K562 (cell line): Measurements from ENCODE around the gene MAST3. TPM values are rescaled to one million over a fixed set of nuclear protein-coding genes. Genes with fewer than 3 reads are reported as not detected.

Experiments used
- ATAC-seq: fragments of 200-7000 bp; cut with Tn5 transposase; 3 replicates; pipeline ENCODE4 v1.9.1; 2020; ENCODE audit warnings: moderate library complexity
- BruUV-seq: library from RNA; stranded (reverse); fragments of 400-500 nt; replicated peaks from 2 replicates; lab custom pipeline; 2021; lab: Mats Ljungman, UMichigan
- CTCF ChIA-PET: fragments of 300-600 bp; formaldehyde crosslinking; extraction: SDS; loops from one replicate; lab custom pipeline; 2021; ENCODE audit warnings: low intra/inter-chr PET ratio; lab: Yijun Ruan, JAX
- POLR2A ChIA-PET: fragments of 300-600, 350-650 bp; sonication (Branson Sonifier 250); formaldehyde crosslinking; extraction: SDS; loops from one replicate; lab custom pipeline; 2021; ENCODE audit warnings: antibody characterized with exemption, inconsistent platforms; lab: Yijun Ruan, JAX
- DNase-seq, 4 experiments: peaks; one replicate each; pipeline versions ENCODE4 v3.0.0 to v3.0.0-alpha.2; 2011 to 2018; ENCODE audit warnings: low spot score in 3 of 4, mixed read lengths in 3 of 4; ENCODE audit errors: extremely low read depth in 1 of 4
- FAIRE-seq: peaks from 2 replicates; lab custom pipeline; 2011; peaks lifted over from hg19 to GRCh38; lab: Jason Lieb, UNC
- H2AFZ ChIP-seq: 2 replicates; pipeline ENCODE4 v1.6.0; 2011; ENCODE audit warnings: low read depth, low read length, control low read depth, inconsistent platforms
- H3K27ac ChIP-seq: fragments of 200-600 bp; 3 replicates; pipeline ENCODE4 v1.8.0; 2011; ENCODE audit warnings: low read depth, mild to moderate bottlenecking, control low read depth, inconsistent platforms, low read length, moderate library complexity, mixed read lengths; ENCODE audit errors: extremely low read depth
- H3K27me3 ChIP-seq, 2 experiments: fragments of 300-600 bp in 1 of 2; 2 replicates in 1 of 2; 3 replicates in 1 of 2; pipeline versions ENCODE4 v1.6.0 to v1.8.0; 2011; ENCODE audit warnings: inconsistent platforms in 2 of 2, low read length in 2 of 2, mild to moderate bottlenecking in 1 of 2, mixed read lengths in 1 of 2, moderate library complexity in 1 of 2; ENCODE audit not compliant: control insufficient read depth in 2 of 2, insufficient read depth in 2 of 2
- H3K36me3 ChIP-seq: fragments of 300-600 bp; 3 replicates; pipeline ENCODE4 v1.8.0; 2011; ENCODE audit warnings: mild to moderate bottlenecking, low read length, inconsistent platforms; ENCODE audit not compliant: control insufficient read depth, insufficient read depth
- H3K4me1 ChIP-seq, 2 experiments: fragments of 200-600 bp in 1 of 2; replicated peaks in 1 of 2; 2 replicates in 1 of 2; 3 replicates in 1 of 2; pipeline versions ENCODE4 v1.5.1 to v1.8.0; 2011; ENCODE audit warnings: inconsistent platforms in 2 of 2, low read length in 2 of 2, mild to moderate bottlenecking in 1 of 2, mixed read lengths in 1 of 2, moderate library complexity in 1 of 2; ENCODE audit not compliant: control insufficient read depth in 2 of 2, insufficient read depth in 2 of 2
- H3K4me2 ChIP-seq: 2 replicates; pipeline ENCODE4 v1.6.1; 2011; ENCODE audit warnings: low read length, control low read depth, inconsistent platforms, mixed read lengths; ENCODE audit not compliant: insufficient read depth
- H3K4me3 ChIP-seq: fragments of 200-600 bp; sonication (generic), shearing (Covaris generic); 2 replicates; pipeline ENCODE4 v1.5.1; 2016; ENCODE audit warnings: control low read depth, inconsistent platforms
- H3K79me2 ChIP-seq: fragments of 200-600 bp; 3 replicates; pipeline ENCODE4 v1.8.0; 2011; ENCODE audit warnings: low read length, inconsistent platforms; ENCODE audit not compliant: control insufficient read depth, insufficient read depth
- H3K9ac ChIP-seq, 2 experiments: 2 replicates each; pipeline versions ENCODE4 v1.6.0 to v1.6.1; 2011; ENCODE audit warnings: low read depth in 2 of 2, low read length in 2 of 2, control low read depth in 1 of 2, inconsistent platforms in 1 of 2, mild to moderate bottlenecking in 1 of 2, mixed read lengths in 1 of 2; ENCODE audit not compliant: insufficient read depth in 1 of 2
- H3K9me1 ChIP-seq: one replicate; pipeline ENCODE4 v1.6.0; 2011; ENCODE audit warnings: inconsistent platforms, mild to moderate bottlenecking, low read length, moderate library complexity; ENCODE audit not compliant: control insufficient read depth, insufficient read depth
- H3K9me3 ChIP-seq: replicated peaks from 2 replicates; pipeline ENCODE4 v1.5.1; 2011; ENCODE audit warnings: low read depth, low read length, inconsistent platforms; ENCODE audit not compliant: control insufficient read depth, insufficient read depth
- H4K20me1 ChIP-seq: replicated peaks from 2 replicates; pipeline ENCODE4 v1.6.1; 2011; ENCODE audit warnings: low read length, inconsistent platforms, mixed read lengths; ENCODE audit not compliant: control insufficient read depth, insufficient read depth
- JUN ChIP-seq, 2 experiments: sonication (generic) in 1 of 2; formaldehyde crosslinking in 1 of 2; IDR thresholded peaks; 2 replicates each; pipeline versions ENCODE4 v1.6.1 to v1.8.0; 2012 to 2022; ENCODE audit warnings: borderline replicate concordance in 2 of 2, mild to moderate bottlenecking in 2 of 2, improper control_type of control experiment in 1 of 2, low read depth in 1 of 2, low read length in 1 of 2, missing genetic modification reagents in 1 of 2
- KDM2B ChIP-seq: fragments of 250-450 bp; sonication (Bioruptor Pico); IDR thresholded peaks from 2 replicates; pipeline ENCODE4 v1.8.0; 2021; ENCODE audit warnings: mild to moderate bottlenecking, moderate library complexity
- NFE2 ChIP-seq: IDR thresholded peaks from 2 replicates; pipeline ENCODE4 v1.6.1; 2014; ENCODE audit warnings: antibody characterized with exemption, low read depth
- PTRF ChIP-seq: fragments of 450-650 bp; IDR thresholded peaks from 2 replicates; pipeline ENCODE4 v1.6.1; 2016; ENCODE audit warnings: mild to moderate bottlenecking, missing genetic modification characterization, missing compliant biosample characterization
- TGIF2 ChIP-seq: sonication (generic); formaldehyde crosslinking; IDR thresholded peaks from 2 replicates; pipeline ENCODE4 v1.8.1; 2022; ENCODE audit warnings: mild to moderate bottlenecking, missing genetic modification reagents, moderate library complexity
- XRCC4 ChIP-seq: IDR thresholded peaks from one replicate; pipeline ENCODE4 v1.6.1; 2011; ENCODE audit not compliant: insufficient read depth, insufficient read length; ENCODE audit errors: extremely low read depth
- ZKSCAN1 ChIP-seq: fragments of 150-350 bp; IDR thresholded peaks from 2 replicates; pipeline ENCODE4 v1.6.1; 2016; ENCODE audit warnings: low read depth, low read length
- WGBS: fragments of 100-300 bp; shearing (Covaris generic); methylation state at CpG from one replicate; pipeline ENCODE4 v1.1.6; 2016; ENCODE audit warnings: low coverage, mixed read lengths; ENCODE audit not compliant: insufficient coverage; ENCODE audit errors: missing lambda C conversion rate; 5-methylcytosine and 5-hydroxymethylcytosine counted together
- in situ Hi-C: fragments of 300-500 bp; cut with MboI; formaldehyde crosslinking; loops from 4 replicates; pipeline ENCODE4 v1.15.0; 2018; ENCODE audit warnings: inconsistent platforms, mixed read lengths
- intact Hi-C: fragments of 100-400 bp; cut with micrococcal nuclease; formaldehyde crosslinking; loops from 2 replicates; pipeline ENCODE4 v1.14.2; 2022
- polyA plus RNA-seq, 8 experiments: library from polyadenylated mRNA; depleted of rRNA in 4 of 8; stranded (reverse) in 5 of 8; unstranded in 3 of 8; fragments of >200 nt; fragmentation: Nextera tagmentation in 2 of 8; fragmentation: Illumina TruSeq in 1 of 8; extraction: Ambion mirVana in 2 of 8; extraction: Trizol in 1 of 8; gene quantifications; 2 replicates each; pipeline versions ENCODE4 v1.2.1 to v1.2.3, GENCODE V29; 2011 to 2014; ENCODE audit warnings: inconsistent platforms in 1 of 8, missing spikeins in 1 of 8
- total RNA-seq, 7 experiments: library from RNA; depleted of rRNA in 6 of 7; stranded (reverse); fragments of >200 nt in 6 of 7; fragmentation: Illumina TruSeq in 2 of 7; extraction: Trizol in 2 of 7; gene quantifications; 2 replicates each; pipeline versions ENCODE4 v1.2.1 to v1.2.3, GENCODE V29; 2011 to 2021; ENCODE audit warnings: low replicate concordance in 1 of 7
- TF ChIP-seq, protein P1 (sequence below): sonication (generic); formaldehyde crosslinking; IDR thresholded peaks from 2 replicates; pipeline ENCODE4 v1.8.1; 2023; ENCODE audit warnings: mild to moderate bottlenecking, missing genetic modification reagents
- TF ChIP-seq, protein P2 (sequence below): fragments of 250-450 bp; sonication (Bioruptor Pico); IDR thresholded peaks from 2 replicates; pipeline ENCODE4 v1.8.0; 2021; ENCODE audit warnings: mild to moderate bottlenecking, moderate library complexity

MAST3 gene
- total and polyA plus RNA-seq, 9 of the 15 experiments (the other 6 are each of a cell fraction or from before 2014, with no cell fraction given): 0.94 to 9.9 (median 2.4) TPM

DNA sequence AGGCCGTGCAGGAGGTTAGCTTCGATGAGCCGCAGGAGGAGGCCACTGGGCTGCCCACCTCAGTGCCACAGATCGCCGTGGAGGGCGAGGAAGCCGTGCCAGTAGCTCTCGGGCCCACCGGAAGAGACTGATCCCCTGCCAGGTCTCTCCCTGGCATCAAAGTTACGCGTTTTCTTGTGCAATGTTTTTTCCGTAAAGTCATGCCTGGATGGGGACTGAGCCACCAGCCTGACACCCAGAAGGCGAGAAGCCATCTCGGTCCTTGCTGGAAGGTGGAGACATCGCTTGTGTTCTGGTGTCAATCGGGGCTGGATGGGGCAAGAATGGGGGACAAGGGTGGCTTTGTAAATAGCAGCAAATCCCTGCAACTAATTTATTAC, 52.0 kb downstream of the MAST3 start:
- H3K4me1 ChIP-seq: peaks cover 15 to 45% of the 10 kb centered on the region in 2 experiments; a peak in 4 of 5 replicates
- peaks cover 31% of the 10 kb centered on the region; the same call in 2 of the 3 replicates for H3K36me3 ChIP-seq
- ATAC-seq: no peak
- H3K9me3 ChIP-seq: no peaks in the 10 kb centered on the region
- FAIRE-seq: no peak
- H4K20me1 ChIP-seq: 0 out of 2 replicates have a peak, but pooled peaks cover 7% of the 10 kb centered on the region
- 0 out of 4 replicates have a peak overlapping the region, but pooled peaks of 1 of the 2 experiments have one; percentile 27 for H3K9ac ChIP-seq
- no peak overlapping the region for H3K4me2 ChIP-seq
- H3K27me3 ChIP-seq: no peaks in the 10 kb centered on the region
- no peak overlapping the region for H3K4me3 ChIP-seq
- H2AFZ ChIP-seq: no peak overlapping the region
- TF ChIP-seq TGIF2 (CRISPR knock-in tag): no peak
- TF ChIP-seq PTRF (tag): no peak
- no peaks in the 10 kb centered on the region for H3K9me1 ChIP-seq
- BruUV-seq: no TSS peak
- intact Hi-C loops: no loop called here
- WGBS: 89% methylated on average over 14 of the region's 16 CpGs
- in situ Hi-C loops: no loop called here
- no peak overlapping the region for H3K27ac ChIP-seq
- ChIA-PET POLR2A (interaction anchor here (1.2 kb wide), 1 partner anchor 41 kb away, joined by 4 read pairs; no protein-coding TSS in a partner anchor), CTCF (interaction anchor here (0.7 kb wide), 1 partner anchor 34 kb away, joined by 7 read pairs; no protein-coding TSS in a partner anchor)
- no peak for DNase-seq
- peaks cover 15% of the 10 kb centered on the region for H3K79me2 ChIP-seq

DNA sequence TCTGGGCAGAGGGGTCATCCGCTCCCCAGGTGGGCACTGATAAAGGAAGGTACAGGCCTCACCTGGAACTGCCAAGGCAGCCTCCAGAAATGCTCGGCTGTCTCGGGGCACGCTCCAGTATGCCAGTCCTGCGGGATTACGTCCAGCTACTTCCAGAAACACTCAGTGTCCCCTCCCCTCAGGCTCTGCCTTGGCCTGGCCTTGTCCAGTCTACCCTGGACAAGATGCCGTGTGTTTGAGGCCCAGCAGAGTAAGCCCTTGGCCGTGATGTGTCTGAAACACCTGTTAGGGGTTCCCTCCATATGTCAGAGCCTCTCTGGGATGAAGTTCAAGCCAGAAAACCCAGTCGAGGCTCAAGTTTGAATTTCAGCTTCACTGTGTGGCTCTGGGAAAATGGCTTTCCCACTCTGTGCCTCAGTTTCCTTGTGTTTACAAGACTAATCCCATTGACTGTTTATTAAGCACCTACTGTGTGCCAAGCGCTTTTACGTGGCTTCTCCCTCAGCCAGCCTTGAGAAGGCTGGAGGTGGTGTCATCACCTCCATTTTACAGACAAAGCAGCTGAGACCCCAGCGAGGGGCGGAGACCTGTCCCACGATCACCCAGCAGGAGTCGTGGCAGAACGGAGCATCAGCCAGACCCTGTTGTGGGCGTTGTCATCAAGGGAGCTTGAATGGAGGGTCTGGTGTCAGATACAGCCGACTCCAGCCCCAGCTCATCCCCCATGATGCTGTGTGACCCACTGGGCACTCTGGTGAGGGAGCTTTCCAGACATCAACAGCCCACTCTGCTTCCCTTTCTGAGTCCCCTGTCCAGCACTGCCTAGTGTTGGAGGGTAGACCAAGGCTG, 53.4 kb downstream of the MAST3 start:
- Histone ChIP-seq H3K9ac (peak overlapping the region; percentile 88 to 93; a peak in 3 of 4 replicates), H3K36me3 (peaks cover 27% of the 10 kb centered on the region; the same call in 2 of the 3 replicates), H3K9me1 (no peaks in the 10 kb centered on the region), H3K4me2 (peak overlapping the region; percentile 83; the same call in 1 of the 2 replicates), H3K4me1 (peaks cover 16 to 50% of the 10 kb centered on the region in 2 experiments), H3K9me3 (no peaks in the 10 kb centered on the region), H2AFZ (no peak overlapping the region), H4K20me1 (0 out of 2 replicates have a peak, but pooled peaks cover 7% of the 10 kb centered on the region), H3K27ac (no peak overlapping the region; the same call in 2 of the 3 replicates), H3K79me2 (peaks cover 26% of the 10 kb centered on the region), H3K4me3 (no peak overlapping the region), H3K27me3 (no peaks in the 10 kb centered on the region)
- intact Hi-C loops (loop anchor here (10.0 kb wide), 2 partner anchors 86 to 206 kb away; no protein-coding TSS in a partner anchor), in situ Hi-C loops (no loop called here)
- ATAC-seq (no peak), DNase-seq (no peak), FAIRE-seq (peak; percentile 79)
- ChIA-PET CTCF (no interaction called here), POLR2A (interaction anchor here (0.5 to 1.8 kb wide), 10 partner anchors 9 to 239 kb away, joined by 3 to 9 read pairs (median 4); no protein-coding TSS in a partner anchor)
- no TSS peak for BruUV-seq
- 81% methylated on average over 18 of the region's 18 CpGs for WGBS
- TF ChIP-seq XRCC4: no peak
- peak; percentile 83 for TF ChIP-seq ZKSCAN1
- TF ChIP-seq JUN (IDR thresholded peaks at IDR 0.05; ENCODE audit: borderline replicate concordance, low read depth, low read length): no peak
- TF ChIP-seq JUN (CRISPR knock-in tag; IDR thresholded peaks at IDR 0.05; ENCODE audit: borderline replicate concordance): peak; percentile 26; the same call in 1 of the 2 replicates
- TF ChIP-seq NFE2: no peak
- TF ChIP-seq, protein P1, sequence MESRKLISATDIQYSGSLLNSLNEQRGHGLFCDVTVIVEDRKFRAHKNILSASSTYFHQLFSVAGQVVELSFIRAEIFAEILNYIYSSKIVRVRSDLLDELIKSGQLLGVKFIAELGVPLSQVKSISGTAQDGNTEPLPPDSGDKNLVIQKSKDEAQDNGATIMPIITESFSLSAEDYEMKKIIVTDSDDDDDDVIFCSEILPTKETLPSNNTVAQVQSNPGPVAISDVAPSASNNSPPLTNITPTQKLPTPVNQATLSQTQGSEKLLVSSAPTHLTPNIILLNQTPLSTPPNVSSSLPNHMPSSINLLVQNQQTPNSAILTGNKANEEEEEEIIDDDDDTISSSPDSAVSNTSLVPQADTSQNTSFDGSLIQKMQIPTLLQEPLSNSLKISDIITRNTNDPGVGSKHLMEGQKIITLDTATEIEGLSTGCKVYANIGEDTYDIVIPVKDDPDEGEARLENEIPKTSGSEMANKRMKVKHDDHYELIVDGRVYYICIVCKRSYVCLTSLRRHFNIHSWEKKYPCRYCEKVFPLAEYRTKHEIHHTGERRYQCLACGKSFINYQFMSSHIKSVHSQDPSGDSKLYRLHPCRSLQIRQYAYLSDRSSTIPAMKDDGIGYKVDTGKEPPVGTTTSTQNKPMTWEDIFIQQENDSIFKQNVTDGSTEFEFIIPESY (CRISPR knock-in tag): 0 out of 2 replicates have a peak, but pooled peaks have one; percentile 12
- TF ChIP-seq, protein P2, sequence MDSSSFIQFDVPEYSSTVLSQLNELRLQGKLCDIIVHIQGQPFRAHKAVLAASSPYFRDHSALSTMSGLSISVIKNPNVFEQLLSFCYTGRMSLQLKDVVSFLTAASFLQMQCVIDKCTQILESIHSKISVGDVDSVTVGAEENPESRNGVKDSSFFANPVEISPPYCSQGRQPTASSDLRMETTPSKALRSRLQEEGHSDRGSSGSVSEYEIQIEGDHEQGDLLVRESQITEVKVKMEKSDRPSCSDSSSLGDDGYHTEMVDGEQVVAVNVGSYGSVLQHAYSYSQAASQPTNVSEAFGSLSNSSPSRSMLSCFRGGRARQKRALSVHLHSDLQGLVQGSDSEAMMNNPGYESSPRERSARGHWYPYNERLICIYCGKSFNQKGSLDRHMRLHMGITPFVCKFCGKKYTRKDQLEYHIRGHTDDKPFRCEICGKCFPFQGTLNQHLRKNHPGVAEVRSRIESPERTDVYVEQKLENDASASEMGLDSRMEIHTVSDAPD (CRISPR knock-in tag): no peak
- TF ChIP-seq KDM2B: no peak
